ENCODE measurements around the gene RIMOC1.

The RIMOC1 gene

GRCh38 chr5:41903892-41904799, at the start of gene RIMOC1:
Gene RIMOC1 (plus strand): TSS chr5:41904344. CDS start chr5:41904368, 24 bp downstream.
- DNase-seq (ENCODE audit: low read depth) = peak; percentile 96

GRCh38 chr5:41856644-41857491, 47.3 kb upstream of the RIMOC1 start:
- DNase-seq (ENCODE audit: low read depth) = peak; percentile 41

- no peak for DNase-seq (ENCODE audit: low read depth)
Observed at GRCh38 chr5:41857989-41858388, 46.2 kb upstream of the RIMOC1 start.

- DNase-seq (ENCODE audit: low read depth) = no peak
Observed at GRCh38 chr5:41858890-41859289, 45.3 kb upstream of the RIMOC1 start.

- no peak for DNase-seq (ENCODE audit: low read depth)
Observed at GRCh38 chr5:41863871-41864486, 40.2 kb upstream of the RIMOC1 start.

- no peak for DNase-seq (ENCODE audit: low read depth)
Observed at GRCh38 chr5:41869151-41869723, 34.9 kb upstream of the RIMOC1 start.

GRCh38 chr5:41869724-41870626, 34.2 kb upstream of the RIMOC1 start, which contains the start of gene OXCT1:
Gene OXCT1 (minus strand): TSS chr5:41870425. CDS start chr5:41870358, 67 bp downstream.
- peak; percentile 89 for DNase-seq (ENCODE audit: low read depth)

GRCh38 chr5:41870627-41871048, 33.5 kb upstream of the RIMOC1 start:
- DNase-seq (ENCODE audit: low read depth) = no peak

GRCh38 chr5:41871852-41872251, 32.3 kb upstream of the RIMOC1 start:
- DNase-seq (ENCODE audit: low read depth) = no peak

- no peak for DNase-seq (ENCODE audit: low read depth)
Observed at GRCh38 chr5:41874512-41875060, 29.6 kb upstream of the RIMOC1 start.

GRCh38 chr5:41875121-41875520, 29.0 kb upstream of the RIMOC1 start:
- DNase-seq (ENCODE audit: low read depth) = no peak

GRCh38 chr5:41876678-41877077, 27.5 kb upstream of the RIMOC1 start:
- DNase-seq (ENCODE audit: low read depth) = no peak

- DNase-seq (ENCODE audit: low read depth) = no peak
Observed at GRCh38 chr5:41877408-41877807, 26.7 kb upstream of the RIMOC1 start.

GRCh38 chr5:41878173-41878572, 26.0 kb upstream of the RIMOC1 start:
- no peak for DNase-seq (ENCODE audit: low read depth)

GRCh38 chr5:41878643-41879478, 25.3 kb upstream of the RIMOC1 start:
- no peak for DNase-seq (ENCODE audit: low read depth)

- DNase-seq (ENCODE audit: low read depth) = no peak
Observed at GRCh38 chr5:41882765-41883164, 21.4 kb upstream of the RIMOC1 start.

GRCh38 chr5:41883243-41883642, 20.9 kb upstream of the RIMOC1 start:
- no peak for DNase-seq (ENCODE audit: low read depth)

- DNase-seq (ENCODE audit: low read depth) = no peak
Observed at GRCh38 chr5:41883936-41884335, 20.2 kb upstream of the RIMOC1 start.

GRCh38 chr5:41885286-41885685, 18.9 kb upstream of the RIMOC1 start:
- no peak for DNase-seq (ENCODE audit: low read depth)
